ENCODE data around the gene SEMA3F.
"Not testable (repeated sequence)": the region's sequence is repeated elsewhere in the genome, so short reads cannot be mapped to it uniquely, and the experiment has no call there.

The SEMA3F gene

DNA sequence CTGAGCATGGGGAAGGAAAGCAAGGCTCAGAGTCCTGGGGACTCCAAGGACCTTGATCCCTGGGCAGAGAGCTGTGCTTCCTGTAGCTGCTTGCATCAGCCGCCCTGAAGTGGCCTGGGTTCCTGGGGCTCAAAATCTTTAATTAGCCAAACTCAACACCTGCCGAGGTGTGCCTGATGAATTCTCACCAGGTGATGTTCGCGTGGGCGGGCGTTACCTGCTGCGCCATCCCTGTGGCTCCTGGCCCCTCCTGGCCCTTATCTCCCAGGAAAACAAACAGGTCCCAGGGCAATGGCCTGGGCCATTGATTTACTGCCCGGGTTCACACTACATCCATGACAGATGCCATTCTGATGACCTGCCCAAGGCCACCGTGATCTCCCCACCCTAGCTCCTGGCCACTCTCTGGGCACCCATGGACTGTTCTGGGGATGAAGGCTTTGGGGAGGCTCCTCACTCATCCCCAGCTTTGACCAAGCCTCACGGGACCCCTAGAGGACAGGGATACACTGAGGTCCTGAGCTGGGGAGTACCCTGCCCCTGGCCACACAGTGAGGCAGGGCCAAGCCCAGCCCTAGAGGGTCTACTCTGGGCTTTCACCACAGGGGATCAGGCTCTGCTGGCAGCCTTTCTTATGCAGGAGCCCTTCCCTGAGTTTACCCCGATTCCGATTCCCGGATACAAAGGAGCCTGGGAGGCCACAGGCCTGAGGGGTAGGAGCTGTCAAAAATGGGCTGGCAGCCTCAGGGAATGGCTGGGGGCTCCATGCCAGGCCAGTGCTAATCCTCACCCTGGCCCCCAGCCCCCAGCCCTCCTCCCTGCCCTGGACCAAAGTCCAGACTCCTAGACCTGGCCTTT lies 55.6 kb downstream of the SEMA3F start:
- no peak for DNase-seq (ENCODE audit: low read depth, low spot score)

DNA sequence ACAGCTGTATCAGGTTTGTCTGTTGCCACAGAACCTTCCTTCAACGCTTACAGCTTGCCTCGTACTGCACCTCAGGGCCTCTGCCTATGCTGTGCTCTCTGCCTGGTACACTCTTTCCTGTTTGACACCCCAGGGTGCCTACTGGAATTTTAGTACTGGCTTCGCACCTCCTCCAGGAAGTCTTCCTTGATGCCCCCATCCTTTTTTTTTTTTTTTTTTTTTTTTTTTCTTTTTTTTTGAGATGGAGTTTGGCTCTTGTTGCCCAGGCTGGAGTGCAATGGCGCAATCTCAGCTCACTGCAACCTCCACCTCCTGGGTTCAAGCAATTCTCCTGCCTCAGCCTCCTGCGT lies 56.2 kb downstream of the SEMA3F start:
- not testable (repeated sequence) for DNase-seq (ENCODE audit: low read depth, low spot score)

GRCh38 chr3:50211930-50212329 lies 56.8 kb downstream of the SEMA3F start:
- DNase-seq (ENCODE audit: low read depth, low spot score), result peak; percentile 60

DNA sequence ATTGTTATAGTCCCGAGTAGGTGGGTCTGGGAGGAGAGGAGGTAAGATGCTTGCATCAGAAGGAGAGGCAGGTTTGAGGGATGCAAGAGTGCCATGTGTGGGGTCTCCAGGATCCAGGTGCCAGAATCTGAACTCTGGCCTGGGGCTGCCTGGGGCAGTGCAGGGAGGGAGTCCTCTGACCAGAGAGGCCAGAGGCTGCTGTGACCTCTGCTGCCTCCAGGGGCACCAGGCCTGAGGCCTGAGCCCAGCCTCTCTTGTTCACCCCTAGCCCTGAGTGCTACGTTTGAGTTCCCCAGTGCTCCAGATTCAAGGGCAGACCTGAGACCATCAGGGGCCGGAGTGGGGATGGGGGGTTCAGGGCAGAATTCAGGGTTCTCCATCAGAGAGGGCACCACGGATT lies 57.4 kb downstream of the SEMA3F start:
- DNase-seq (ENCODE audit: low read depth, low spot score), result no peak

- no peak for DNase-seq (ENCODE audit: low read depth, low spot score)
Measured at GRCh38 chr3:50212971-50213370, 57.8 kb downstream of the SEMA3F start.

DNA sequence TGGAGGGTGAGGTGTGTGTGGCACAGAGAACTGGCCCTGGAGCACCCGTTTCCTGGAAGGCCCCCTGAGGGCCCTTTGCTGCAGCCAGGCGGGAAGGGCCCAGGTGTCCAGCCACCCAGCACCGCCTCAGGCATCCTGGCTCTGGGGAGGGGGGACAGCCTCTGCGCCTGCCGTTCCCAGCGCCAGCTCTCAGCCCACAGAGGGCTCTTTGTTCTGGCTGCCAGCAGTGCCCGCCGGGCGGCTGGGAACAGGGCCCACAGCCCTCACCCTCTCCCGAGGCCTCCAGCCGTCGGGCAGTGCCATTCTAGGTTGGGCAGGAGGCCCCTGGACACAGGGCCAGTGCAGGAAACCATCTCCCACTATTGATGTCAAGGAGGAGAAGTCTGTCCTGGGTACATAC lies 58.2 kb downstream of the SEMA3F start:
- peak; percentile 55 for DNase-seq (ENCODE audit: low read depth, low spot score)

GRCh38 chr3:50214824-50215223 lies 59.7 kb downstream of the SEMA3F start:
- DNase-seq (ENCODE audit: low read depth, low spot score), result no peak

DNA sequence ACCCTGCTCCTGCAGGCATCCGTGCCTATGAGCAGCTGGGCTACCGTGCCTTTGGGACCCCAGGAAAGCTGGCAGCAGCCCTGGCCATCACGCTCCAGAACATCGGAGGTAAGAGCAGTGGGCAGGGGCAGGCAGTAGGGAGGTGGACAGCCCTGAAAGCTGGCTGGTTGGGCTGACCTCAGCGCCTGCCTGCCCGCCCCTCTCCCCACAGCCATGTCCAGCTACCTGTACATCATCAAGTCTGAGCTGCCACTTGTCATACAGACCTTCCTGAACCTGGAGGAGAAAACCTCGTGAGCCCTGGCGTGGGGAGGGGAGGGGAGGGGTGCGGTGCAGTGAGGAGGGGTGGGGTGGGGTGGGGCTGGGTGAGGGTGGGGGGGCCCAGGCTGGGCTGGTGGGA lies 60.4 kb downstream of the SEMA3F start:
- no peak for DNase-seq (ENCODE audit: low read depth, low spot score)

GRCh38 chr3:50217681-50218080 lies 62.6 kb downstream of the SEMA3F start:
- DNase-seq (ENCODE audit: low read depth, low spot score), result no peak

DNA sequence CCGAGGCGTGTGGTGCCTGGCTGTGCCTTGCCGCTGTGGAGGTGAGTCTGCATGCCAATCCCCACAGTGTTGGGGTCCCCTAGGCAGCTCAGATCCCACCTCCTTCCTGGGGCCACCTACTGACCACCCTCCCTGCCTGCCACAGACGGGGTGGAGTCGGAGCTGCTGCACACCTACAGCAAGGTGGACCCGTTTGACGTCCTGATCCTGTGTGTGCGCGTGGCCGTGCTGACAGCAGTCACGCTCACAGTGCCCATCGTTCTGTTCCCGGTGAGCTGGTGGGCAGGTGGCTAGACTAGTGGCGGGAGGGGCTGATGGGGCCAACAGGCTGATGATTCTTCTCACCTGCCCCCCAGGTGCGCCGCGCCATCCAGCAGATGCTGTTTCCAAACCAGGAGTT lies 63.3 kb downstream of the SEMA3F start:
- no peak for DNase-seq (ENCODE audit: low read depth, low spot score)

DNA sequence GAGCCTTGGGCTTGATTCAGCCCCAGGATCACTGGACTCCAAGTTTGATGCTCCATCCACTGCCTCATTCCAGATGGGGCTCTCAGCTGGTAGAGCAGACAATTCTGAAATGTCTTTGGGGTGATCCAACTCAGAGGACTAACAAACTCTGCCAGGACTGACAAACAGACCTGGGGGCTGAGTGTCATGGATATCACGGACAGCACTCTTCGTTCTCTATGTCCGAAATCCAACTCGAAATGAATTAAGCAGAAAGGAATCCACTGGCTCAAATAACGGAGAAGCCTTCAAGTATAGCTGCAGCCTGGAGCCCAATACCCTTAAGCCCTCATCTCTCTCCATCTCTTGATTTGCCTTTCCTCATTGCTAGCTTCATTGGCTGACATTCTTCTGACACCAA lies 64.2 kb downstream of the SEMA3F start:
- no peak for DNase-seq (ENCODE audit: low read depth, low spot score)

DNA sequence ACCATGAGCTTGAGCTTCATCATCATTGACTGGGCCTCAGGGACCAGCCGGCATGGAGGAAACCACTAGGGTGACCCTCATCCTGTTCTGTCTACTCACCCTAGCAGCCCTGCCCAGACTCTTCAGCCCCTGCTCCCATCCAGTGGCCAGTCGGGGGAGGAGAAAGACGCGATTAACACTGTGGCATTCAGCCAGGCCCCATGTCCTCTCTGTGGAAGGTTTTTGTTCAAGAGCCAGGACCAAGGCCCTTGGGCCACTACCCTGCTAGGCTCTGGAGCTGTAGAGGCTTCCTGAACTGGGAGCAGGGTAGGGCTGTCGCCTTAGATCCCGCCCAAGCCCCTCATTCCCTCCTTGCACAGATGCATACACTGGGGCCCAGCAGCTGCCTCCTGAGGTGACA lies 65.0 kb downstream of the SEMA3F start:
- DNase-seq (ENCODE audit: low read depth, low spot score), result no peak

GRCh38 chr3:50221051-50221410 lies 65.9 kb downstream of the SEMA3F start:
- no peak for DNase-seq (ENCODE audit: low read depth, low spot score)

DNA sequence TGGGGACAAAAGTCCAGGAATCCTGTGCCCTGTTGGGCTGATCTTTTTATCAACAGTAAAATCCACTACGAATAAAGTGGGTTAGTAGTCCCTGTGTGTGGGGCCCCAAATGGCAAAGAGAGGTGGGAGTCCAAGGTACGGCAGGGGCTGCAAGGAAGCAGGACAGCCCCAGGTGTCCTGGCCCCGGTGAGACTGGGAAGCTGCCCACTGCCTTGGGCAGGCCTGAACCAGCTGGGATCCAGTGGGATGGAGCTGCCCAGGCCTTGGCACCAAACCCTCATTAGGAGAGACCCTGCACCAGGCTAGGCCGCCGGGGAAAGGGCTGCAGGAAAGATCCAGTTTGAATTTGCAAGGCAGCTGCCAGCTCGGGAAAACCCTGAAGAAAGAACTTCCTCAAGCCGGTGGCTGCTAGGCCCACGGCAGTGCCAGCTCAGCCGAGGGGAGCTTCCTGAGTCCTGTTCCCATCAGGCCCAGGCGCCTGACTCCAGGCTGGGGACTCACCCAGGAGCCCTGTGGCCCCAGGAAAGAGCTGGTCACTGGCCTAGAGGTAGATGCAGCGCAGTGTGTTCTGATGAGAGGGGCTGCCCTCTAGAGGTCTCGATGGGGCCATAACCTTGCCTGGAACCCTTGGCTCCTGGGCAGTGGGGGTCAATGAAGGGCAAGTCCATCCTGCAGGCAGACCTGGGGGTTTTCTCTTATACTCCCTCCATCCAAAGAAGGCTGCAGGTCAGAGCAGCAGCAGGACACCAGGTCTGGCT lies 66.5 kb downstream of the SEMA3F start:
- no peak for DNase-seq (ENCODE audit: low read depth, low spot score)

DNA sequence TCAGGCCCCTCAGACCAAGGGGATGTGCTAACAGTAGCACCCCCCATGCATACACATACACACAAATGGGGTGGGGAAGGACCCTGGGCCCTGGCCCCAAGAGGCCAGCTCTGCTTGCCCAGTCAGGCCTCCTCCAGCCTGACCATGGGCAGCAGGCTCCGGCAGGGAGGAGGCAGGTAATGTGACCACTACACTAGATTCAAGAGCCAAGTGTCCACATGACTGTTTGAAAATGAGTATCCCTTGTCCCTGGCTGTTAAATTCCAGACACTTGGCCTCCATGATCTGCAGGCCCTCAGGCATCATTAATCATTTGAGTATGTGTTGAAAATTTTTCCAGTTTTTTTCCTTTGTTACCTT lies 67.0 kb downstream of the SEMA3F start:
- DNase-seq (ENCODE audit: low read depth, low spot score), result no peak

GRCh38 chr3:50224639-50225038 lies 69.5 kb downstream of the SEMA3F start:
- DNase-seq (ENCODE audit: low read depth, low spot score), result no peak

DNA sequence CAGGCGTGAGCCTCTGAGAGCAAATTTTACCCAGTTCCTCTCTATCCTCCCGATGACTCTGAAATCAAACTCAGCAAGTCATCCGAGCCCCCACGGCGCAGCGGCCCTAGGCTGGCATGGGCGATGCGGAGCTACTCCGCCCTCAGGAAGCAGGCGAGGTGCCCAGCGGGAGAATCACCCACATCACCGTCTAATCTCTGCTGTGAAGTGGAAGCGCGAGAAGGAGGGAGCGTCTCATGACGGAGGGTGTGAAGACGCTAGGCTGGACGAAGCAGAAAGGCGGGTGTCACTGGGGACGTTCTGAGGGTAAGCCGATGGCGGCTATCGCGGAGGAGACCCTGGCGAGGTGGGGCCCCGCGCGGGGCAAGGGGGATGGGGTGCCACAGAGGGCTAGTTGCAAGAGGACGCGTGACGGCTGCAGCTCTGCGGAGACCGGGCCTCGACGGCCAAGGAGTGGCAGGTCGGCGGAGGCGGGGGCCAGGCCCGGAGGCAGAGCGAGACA lies 71.8 kb downstream of the SEMA3F start:
- peak; percentile 70 for DNase-seq (ENCODE audit: low read depth, low spot score)

- peak; percentile 97 for DNase-seq (ENCODE audit: low read depth, low spot score)
Measured at GRCh38 chr3:50227390-50228183, 72.5 kb downstream of the SEMA3F start.

- DNase-seq (ENCODE audit: low read depth, low spot score), result not testable (repeated sequence)
Measured at GRCh38 chr3:50228184-50228763, 73.2 kb downstream of the SEMA3F start.

DNA sequence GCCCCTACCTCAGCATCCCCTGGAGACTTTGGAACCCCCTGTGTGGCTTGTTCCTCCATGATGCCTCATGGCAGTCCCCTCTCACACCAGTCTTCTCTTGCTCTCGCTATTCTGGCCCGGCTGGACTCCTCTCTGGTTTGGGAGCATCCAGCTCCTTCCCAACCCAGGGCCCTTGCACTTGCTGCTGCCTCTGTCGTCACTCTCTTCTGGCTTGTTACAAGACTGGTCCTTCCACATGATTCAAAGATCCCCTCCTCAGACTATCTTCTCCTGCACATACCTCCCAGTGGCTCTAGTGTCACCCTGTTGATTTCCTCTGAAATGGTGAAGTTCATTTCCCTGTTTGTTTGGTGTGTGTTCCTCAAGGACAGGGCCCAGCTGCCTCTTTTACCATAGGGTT lies 74.4 kb downstream of the SEMA3F start:
- DNase-seq (ENCODE audit: low read depth, low spot score), result no peak

DNA sequence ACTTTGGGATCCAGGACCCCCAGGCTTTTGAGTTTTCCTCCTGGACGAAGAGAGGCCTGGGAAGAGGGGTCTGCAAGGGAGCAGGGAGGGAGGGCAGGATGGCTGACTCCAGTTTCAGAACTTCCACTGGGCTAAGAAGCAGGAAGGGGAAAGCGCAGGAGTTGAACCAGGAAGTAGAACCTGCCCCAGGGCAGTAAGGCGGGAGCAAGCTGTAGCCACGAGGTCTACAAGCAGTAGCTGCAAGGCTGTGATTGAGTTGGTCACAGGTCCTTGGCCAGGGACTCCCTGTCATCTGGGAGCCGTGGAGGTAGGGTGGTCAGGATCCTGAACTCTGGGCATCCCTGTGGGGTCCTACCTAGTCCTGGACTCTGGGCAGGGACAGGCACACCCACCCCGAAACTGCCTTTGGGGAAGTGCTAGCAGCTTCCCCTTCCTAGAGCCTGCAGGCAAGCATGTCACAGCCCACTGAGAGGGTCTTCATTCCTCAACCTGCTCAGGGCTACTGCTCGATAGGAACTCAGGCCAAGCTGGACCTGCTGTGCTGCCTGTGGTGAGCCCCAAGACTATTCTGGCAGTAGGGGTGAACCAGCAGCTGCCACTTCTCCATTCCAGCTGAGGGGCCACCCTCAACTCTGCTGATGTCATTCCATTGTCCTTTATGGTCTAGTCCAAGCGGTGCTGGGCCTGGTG lies 75.1 kb downstream of the SEMA3F start:
- no peak for DNase-seq (ENCODE audit: low read depth, low spot score)

Data from astrocyte of the hippocampus (primary cell).